Neural cell (in vitro differentiated cells): ENCODE data around the gene MCC. TPM values are rescaled to one million over a fixed set of nuclear protein-coding genes. Genes with fewer than 3 reads are reported as not detected.

Source experiments
- H2AFZ ChIP-seq: fragments of 200-600, 300-800 bp; sonication (generic), shearing (Covaris generic); 2 replicates; pipeline ENCODE4 v1.6.0; 2014; ENCODE audit warnings: low read depth, mild to moderate bottlenecking, antibody characterized with exemption, low read length, moderate library complexity
- H3F3A ChIP-seq: fragments of 200-600 bp; shearing (Covaris generic); 2 replicates; pipeline ENCODE4 v1.6.1; 2016; ENCODE audit warnings: mild to moderate bottlenecking, moderate library complexity, mixed read lengths, antibody characterized with exemption, low read length; ENCODE audit not compliant: insufficient read depth, poor library complexity, severe bottlenecking
- H3K27ac ChIP-seq: fragments of 200-600, 300-800 bp; sonication (generic), shearing (Covaris generic); 2 replicates; pipeline ENCODE4 v1.5.1; 2014; ENCODE audit warnings: mild to moderate bottlenecking, low read length, moderate library complexity
- H3K27me3 ChIP-seq: fragments of 300-800, 200-600 bp; sonication (generic), shearing (Covaris generic); 2 replicates; pipeline ENCODE4 v1.6.0; 2014; ENCODE audit warnings: mild to moderate bottlenecking, low read depth, low read length, moderate library complexity; ENCODE audit not compliant: insufficient read depth
- H3K36me3 ChIP-seq: fragments of 300-800, 200-600 bp; sonication (generic), shearing (Covaris generic); 2 replicates; pipeline ENCODE4 v1.5.1; 2014; ENCODE audit warnings: mild to moderate bottlenecking, antibody characterized with exemption, low read length, moderate library complexity; ENCODE audit not compliant: insufficient read depth
- H3K4me2 ChIP-seq: fragments of 300-800, 200-600 bp; sonication (generic), shearing (Covaris generic); 2 replicates; pipeline ENCODE4 v1.6.0; 2014; ENCODE audit warnings: mild to moderate bottlenecking, low read length
- H3K4me3 ChIP-seq: fragments of 300-800, 200-600 bp; sonication (generic), shearing (Covaris generic); 2 replicates; pipeline ENCODE4 v1.5.1; 2014; ENCODE audit warnings: mild to moderate bottlenecking, low read length, moderate library complexity
- H3K79me2 ChIP-seq: fragments of 200-600 bp; shearing (Covaris generic); replicated peaks from 2 replicates; pipeline ENCODE4 v1.6.0; 2014; ENCODE audit warnings: mild to moderate bottlenecking, low read length, moderate library complexity; ENCODE audit not compliant: insufficient read depth
- H3K9ac ChIP-seq: fragments of 300-800, 200-600 bp; sonication (generic), shearing (Covaris generic); 2 replicates; pipeline ENCODE4 v1.6.1; 2016; ENCODE audit warnings: mild to moderate bottlenecking, low read length, mixed read lengths
- H3K9me2 ChIP-seq: fragments of 200-600 bp; shearing (Covaris generic); 2 replicates; pipeline ENCODE4 v1.6.1; 2016; ENCODE audit warnings: mild to moderate bottlenecking, low read length, mixed read lengths; ENCODE audit not compliant: insufficient read depth
- H3K9me3 ChIP-seq: fragments of 200-600, 300-800 bp; sonication (generic), shearing (Covaris generic); 2 replicates; pipeline ENCODE4 v1.6.1; 2016; ENCODE audit warnings: mild to moderate bottlenecking, mixed run types, low read length, moderate library complexity, mixed read lengths
- H4K20me1 ChIP-seq: fragments of 200-600 bp; shearing (Covaris generic); 2 replicates; pipeline ENCODE4 v1.6.1; 2016; ENCODE audit warnings: mild to moderate bottlenecking, mixed run types; ENCODE audit not compliant: insufficient read depth
- EP300 ChIP-seq: fragments of 450-650 bp; conservative IDR thresholded peaks from 2 replicates; pipeline ENCODE4 v1.6.1; 2014; ENCODE audit warnings: antibody characterized with exemption, mild to moderate bottlenecking, moderate library complexity; ENCODE audit not compliant: poor library complexity, severe bottlenecking
- EZH2 ChIP-seq: fragments of 200-600, 300-800 bp; shearing (Covaris generic), sonication (generic); IDR thresholded peaks from 2 replicates; pipeline ENCODE4 v1.6.1; 2014; ENCODE audit warnings: antibody characterized with exemption, low read length, borderline replicate concordance, mild to moderate bottlenecking; ENCODE audit not compliant: insufficient read depth, poor library complexity, severe bottlenecking
- MXI1 ChIP-seq: fragments of 450-650 bp; conservative IDR thresholded peaks from 2 replicates; pipeline ENCODE4 v1.6.1; 2014; ENCODE audit warnings: antibody characterized with exemption, mild to moderate bottlenecking; ENCODE audit not compliant: poor library complexity, severe bottlenecking
- POLR2AphosphoS5 ChIP-seq: IDR thresholded peaks from 2 replicates; pipeline ENCODE4 v1.6.1; 2012
- RAD21 ChIP-seq: fragments of 450-650 bp; conservative IDR thresholded peaks from 2 replicates; pipeline ENCODE4 v1.6.1; 2014; ENCODE audit warnings: antibody characterized with exemption, mild to moderate bottlenecking, moderate library complexity
- SMC3 ChIP-seq: fragments of 450-650 bp; conservative IDR thresholded peaks from 2 replicates; pipeline ENCODE4 v1.6.1; 2014; ENCODE audit warnings: antibody characterized with exemption, mild to moderate bottlenecking, moderate library complexity; ENCODE audit not compliant: poor library complexity
- TAF1 ChIP-seq: IDR thresholded peaks from 2 replicates; pipeline ENCODE4 v1.6.1; 2012; ENCODE audit warnings: low read depth
- polyA plus RNA-seq: library from polyadenylated mRNA; depleted of rRNA; stranded (reverse); fragments of >200 nt; gene quantifications from 2 replicates; pipeline ENCODE4 v1.2.3, GENCODE V29; 2014
- TF ChIP-seq, protein P1 (sequence below): fragments of 450-650 bp; IDR thresholded peaks from 2 replicates; pipeline ENCODE4 v1.5.1; 2014; ENCODE audit warnings: antibody characterized with exemption, mild to moderate bottlenecking, moderate library complexity; ENCODE audit not compliant: poor library complexity, severe bottlenecking
- TF ChIP-seq, protein P2 (sequence below): IDR thresholded peaks from 2 replicates; pipeline ENCODE4 v1.6.1; 2012; ENCODE audit warnings: borderline replicate concordance

MCC gene
- polyA plus RNA-seq, 1 donor from 2014 or later, result 2.2 TPM

DNA sequence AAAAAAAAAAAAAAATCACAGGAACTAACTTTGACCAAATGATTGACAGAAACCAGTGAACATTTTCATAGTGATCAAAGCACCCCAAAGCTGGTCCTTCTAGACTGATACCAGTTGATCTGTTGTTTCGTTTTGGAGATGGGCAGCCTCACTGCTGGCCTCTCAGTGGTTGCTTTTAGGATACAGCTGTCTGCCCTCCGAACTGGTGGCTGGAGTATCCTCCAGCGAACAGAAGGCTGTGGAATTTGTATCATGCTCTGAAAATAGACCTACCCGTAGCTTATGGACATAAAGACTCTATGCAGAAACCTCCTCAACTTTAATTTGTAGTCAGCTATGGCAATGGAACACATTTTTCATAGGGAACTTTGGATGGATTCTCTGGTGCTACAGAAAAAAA is 462.7 kb downstream of the MCC start:
- Histone ChIP-seq H3K4me3 (no peak overlapping the region), H3K79me2 (no peaks in the 10 kb centered on the region), H3K27me3 (no peaks in the 10 kb centered on the region), H3K27ac (no peak overlapping the region), H3K36me3 (no peaks in the 10 kb centered on the region), H2AFZ (no peak overlapping the region), H3K9me2 (no peaks in the 10 kb centered on the region), H3K9me3 (no peaks in the 10 kb centered on the region), H3K9ac (no peak overlapping the region), H3F3A (no peaks in the 10 kb centered on the region), H4K20me1 (no peaks in the 10 kb centered on the region), H3K4me2 (no peak overlapping the region)
- TF ChIP-seq EZH2 (no peak), POLR2AphosphoS5 (no peak), MXI1 (no peak), RAD21 (no peak), EP300 (no peak), SMC3 (no peak), TAF1 (no peak)
- TF ChIP-seq, protein P1, sequence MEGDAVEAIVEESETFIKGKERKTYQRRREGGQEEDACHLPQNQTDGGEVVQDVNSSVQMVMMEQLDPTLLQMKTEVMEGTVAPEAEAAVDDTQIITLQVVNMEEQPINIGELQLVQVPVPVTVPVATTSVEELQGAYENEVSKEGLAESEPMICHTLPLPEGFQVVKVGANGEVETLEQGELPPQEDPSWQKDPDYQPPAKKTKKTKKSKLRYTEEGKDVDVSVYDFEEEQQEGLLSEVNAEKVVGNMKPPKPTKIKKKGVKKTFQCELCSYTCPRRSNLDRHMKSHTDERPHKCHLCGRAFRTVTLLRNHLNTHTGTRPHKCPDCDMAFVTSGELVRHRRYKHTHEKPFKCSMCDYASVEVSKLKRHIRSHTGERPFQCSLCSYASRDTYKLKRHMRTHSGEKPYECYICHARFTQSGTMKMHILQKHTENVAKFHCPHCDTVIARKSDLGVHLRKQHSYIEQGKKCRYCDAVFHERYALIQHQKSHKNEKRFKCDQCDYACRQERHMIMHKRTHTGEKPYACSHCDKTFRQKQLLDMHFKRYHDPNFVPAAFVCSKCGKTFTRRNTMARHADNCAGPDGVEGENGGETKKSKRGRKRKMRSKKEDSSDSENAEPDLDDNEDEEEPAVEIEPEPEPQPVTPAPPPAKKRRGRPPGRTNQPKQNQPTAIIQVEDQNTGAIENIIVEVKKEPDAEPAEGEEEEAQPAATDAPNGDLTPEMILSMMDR, result no peak
- TF ChIP-seq, protein P2, sequence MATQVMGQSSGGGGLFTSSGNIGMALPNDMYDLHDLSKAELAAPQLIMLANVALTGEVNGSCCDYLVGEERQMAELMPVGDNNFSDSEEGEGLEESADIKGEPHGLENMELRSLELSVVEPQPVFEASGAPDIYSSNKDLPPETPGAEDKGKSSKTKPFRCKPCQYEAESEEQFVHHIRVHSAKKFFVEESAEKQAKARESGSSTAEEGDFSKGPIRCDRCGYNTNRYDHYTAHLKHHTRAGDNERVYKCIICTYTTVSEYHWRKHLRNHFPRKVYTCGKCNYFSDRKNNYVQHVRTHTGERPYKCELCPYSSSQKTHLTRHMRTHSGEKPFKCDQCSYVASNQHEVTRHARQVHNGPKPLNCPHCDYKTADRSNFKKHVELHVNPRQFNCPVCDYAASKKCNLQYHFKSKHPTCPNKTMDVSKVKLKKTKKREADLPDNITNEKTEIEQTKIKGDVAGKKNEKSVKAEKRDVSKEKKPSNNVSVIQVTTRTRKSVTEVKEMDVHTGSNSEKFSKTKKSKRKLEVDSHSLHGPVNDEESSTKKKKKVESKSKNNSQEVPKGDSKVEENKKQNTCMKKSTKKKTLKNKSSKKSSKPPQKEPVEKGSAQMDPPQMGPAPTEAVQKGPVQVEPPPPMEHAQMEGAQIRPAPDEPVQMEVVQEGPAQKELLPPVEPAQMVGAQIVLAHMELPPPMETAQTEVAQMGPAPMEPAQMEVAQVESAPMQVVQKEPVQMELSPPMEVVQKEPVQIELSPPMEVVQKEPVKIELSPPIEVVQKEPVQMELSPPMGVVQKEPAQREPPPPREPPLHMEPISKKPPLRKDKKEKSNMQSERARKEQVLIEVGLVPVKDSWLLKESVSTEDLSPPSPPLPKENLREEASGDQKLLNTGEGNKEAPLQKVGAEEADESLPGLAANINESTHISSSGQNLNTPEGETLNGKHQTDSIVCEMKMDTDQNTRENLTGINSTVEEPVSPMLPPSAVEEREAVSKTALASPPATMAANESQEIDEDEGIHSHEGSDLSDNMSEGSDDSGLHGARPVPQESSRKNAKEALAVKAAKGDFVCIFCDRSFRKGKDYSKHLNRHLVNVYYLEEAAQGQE, result no peak

DNA sequence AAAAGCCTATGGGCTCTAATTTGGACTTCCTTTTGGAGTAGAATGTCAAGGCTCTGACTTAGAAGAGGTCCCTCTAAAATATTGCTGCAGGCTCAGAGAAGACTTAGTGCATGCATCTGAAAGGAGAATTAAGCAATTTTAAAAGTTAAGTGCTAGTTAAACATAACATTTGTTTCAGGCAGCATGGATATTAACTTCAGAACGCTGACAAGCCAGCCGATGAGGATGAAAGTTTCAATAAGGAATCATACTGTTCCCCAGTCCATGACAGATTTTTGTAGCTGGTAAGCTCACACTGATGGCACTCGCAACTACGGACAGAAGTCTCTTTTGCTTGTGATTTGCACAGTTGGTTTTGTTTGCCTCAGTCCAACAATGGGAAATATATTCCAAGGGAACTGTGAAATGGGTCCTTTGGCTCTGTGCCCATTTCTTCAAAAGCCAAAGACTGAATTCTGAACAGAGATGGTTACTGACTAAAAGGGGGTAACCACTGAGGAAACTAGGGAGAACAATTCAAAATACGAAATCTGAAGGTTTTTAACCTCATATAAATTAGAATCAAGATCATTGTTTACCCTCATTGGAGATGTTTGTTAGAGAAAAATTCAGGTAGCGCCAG is 464.1 kb downstream of the MCC start:
- no peak overlapping the region for H3K4me2 ChIP-seq
- no peaks in the 10 kb centered on the region for H3F3A ChIP-seq
- H3K4me3 ChIP-seq, result no peak overlapping the region
- no peaks in the 10 kb centered on the region for H3K36me3 ChIP-seq
- H3K9me3 ChIP-seq, result no peaks in the 10 kb centered on the region
- no peak overlapping the region for H2AFZ ChIP-seq
- no peak for TF ChIP-seq TAF1
- TF ChIP-seq, protein P1, result no peak
- no peak for TF ChIP-seq EP300
- TF ChIP-seq POLR2AphosphoS5, result no peak
- TF ChIP-seq RAD21, result no peak
- TF ChIP-seq MXI1, result no peak
- no peak for TF ChIP-seq EZH2
- TF ChIP-seq SMC3, result no peak
- TF ChIP-seq, protein P2, result no peak
- no peak overlapping the region for H3K27ac ChIP-seq
- no peak overlapping the region for H3K9ac ChIP-seq
- H4K20me1 ChIP-seq, result no peaks in the 10 kb centered on the region
- no peaks in the 10 kb centered on the region for H3K9me2 ChIP-seq
- no peaks in the 10 kb centered on the region for H3K27me3 ChIP-seq
- no peaks in the 10 kb centered on the region for H3K79me2 ChIP-seq
